HEK293T (cell line): ENCODE measurements around the gene TNPO1.

ENCODE experiments used
- CTCF ChIA-PET: fragments of 350-600 bp; formaldehyde crosslinking; extraction: SDS; loops from one replicate; lab custom pipeline; 2021; ENCODE audit warnings: antibody characterized with exemption, inconsistent platforms; lab: Yijun Ruan, JAX
- POLR2A ChIA-PET: fragments of 350-600 bp; formaldehyde crosslinking; extraction: SDS; loops from one replicate; lab custom pipeline; 2020; ENCODE audit warnings: antibody characterized with exemption, inconsistent platforms; lab: Yijun Ruan, JAX
- DNase-seq: peaks from one replicate; pipeline ENCODE4 v3.0.0; 2012; ENCODE audit warnings: mixed read lengths; ENCODE audit errors: extremely low spot score
- ARNT ChIP-seq: fragments of 450-650 bp; IDR thresholded peaks from 2 replicates; pipeline ENCODE4 v1.6.1; 2017; ENCODE audit warnings: mild to moderate bottlenecking
- BHLHE40 ChIP-seq: fragments of 450-650 bp; IDR thresholded peaks from 2 replicates; pipeline ENCODE4 v1.6.1; 2016; ENCODE audit warnings: mild to moderate bottlenecking, moderate library complexity, borderline replicate concordance
- CTBP1 ChIP-seq: fragments of 450-650 bp; IDR thresholded peaks from 2 replicates; pipeline ENCODE4 v1.6.1; 2016; ENCODE audit warnings: borderline replicate concordance
- ELF4 ChIP-seq: fragments of 450-650 bp; IDR thresholded peaks from 2 replicates; pipeline ENCODE4 v1.6.1; 2017; ENCODE audit warnings: antibody characterized with exemption
- FOXA1 ChIP-seq: fragments of 450-650 bp; IDR thresholded peaks from 2 replicates; pipeline ENCODE4 v1.6.1; 2016; ENCODE audit warnings: mild to moderate bottlenecking
- FOXK2 ChIP-seq: fragments of 450-650 bp; IDR thresholded peaks from 2 replicates; pipeline ENCODE4 v1.6.1; 2016; ENCODE audit warnings: mild to moderate bottlenecking
- FOXM1 ChIP-seq: fragments of 450-650 bp; IDR thresholded peaks from 2 replicates; pipeline ENCODE4 v1.6.1; 2017; ENCODE audit warnings: mild to moderate bottlenecking, borderline replicate concordance
- HDGF ChIP-seq: fragments of 450-650 bp; IDR thresholded peaks from 2 replicates; pipeline ENCODE4 v1.6.1; 2017; ENCODE audit warnings: antibody characterized with exemption, borderline replicate concordance
- L3MBTL2 ChIP-seq: fragments of 450-650 bp; conservative IDR thresholded peaks from 2 replicates; pipeline ENCODE4 v1.6.1; 2016; ENCODE audit warnings: mild to moderate bottlenecking
- LEF1 ChIP-seq: fragments of 450-650 bp; IDR thresholded peaks from 2 replicates; pipeline ENCODE4 v1.6.1; 2017; ENCODE audit warnings: mild to moderate bottlenecking, borderline replicate concordance
- NFRKB ChIP-seq: fragments of 450-650 bp; IDR thresholded peaks from 2 replicates; pipeline ENCODE4 v1.6.1; 2016; ENCODE audit warnings: mild to moderate bottlenecking, moderate library complexity
- SP1 ChIP-seq: fragments of 450-650 bp; IDR thresholded peaks from 2 replicates; pipeline ENCODE4 v1.6.1; 2017
- SUZ12 ChIP-seq: fragments of 450-650 bp; IDR thresholded peaks from 2 replicates; pipeline ENCODE4 v1.6.1; 2016; ENCODE audit warnings: mild to moderate bottlenecking
- TARDBP ChIP-seq: fragments of 450-650 bp; IDR thresholded peaks from 2 replicates; pipeline ENCODE4 v1.6.1; 2016
- ZNF384 ChIP-seq: fragments of 450-650 bp; IDR thresholded peaks from 2 replicates; pipeline ENCODE4 v1.6.1; 2016
- TF ChIP-seq, protein P1 (sequence below): fragments of 450-650 bp; IDR thresholded peaks from 2 replicates; pipeline ENCODE4 v1.6.1; 2016

The TNPO1 gene

DNA sequence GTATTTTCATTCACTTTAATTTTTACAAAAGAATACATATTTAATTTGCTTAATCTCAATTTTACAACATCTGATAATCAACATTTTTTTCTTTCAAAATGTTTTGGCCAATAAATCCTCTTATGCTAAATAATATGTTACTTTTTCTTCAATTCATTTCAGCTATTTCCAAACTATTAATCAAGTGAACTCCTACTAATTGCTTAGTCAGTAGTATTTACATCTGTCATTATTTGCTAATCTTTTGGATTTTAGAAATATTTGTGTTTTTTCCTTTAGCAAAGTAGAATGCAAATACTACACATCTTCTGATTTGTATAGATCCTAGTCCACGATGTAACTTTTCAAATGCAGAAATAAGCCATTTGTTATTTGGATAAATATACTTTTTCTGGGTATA, 1.6 kb upstream of the TNPO1 start:
- ChIA-PET CTCF (interaction anchor here (0.7 kb wide), 1 partner anchor 321 kb away, joined by 3 read pairs; no protein-coding TSS in a partner anchor), POLR2A (no interaction called here)
- DNase-seq = no peak
- TF ChIP-seq HDGF (no peak), ELF4 (no peak), ARNT (no peak), BHLHE40 (no peak), SUZ12 (no peak)

DNA sequence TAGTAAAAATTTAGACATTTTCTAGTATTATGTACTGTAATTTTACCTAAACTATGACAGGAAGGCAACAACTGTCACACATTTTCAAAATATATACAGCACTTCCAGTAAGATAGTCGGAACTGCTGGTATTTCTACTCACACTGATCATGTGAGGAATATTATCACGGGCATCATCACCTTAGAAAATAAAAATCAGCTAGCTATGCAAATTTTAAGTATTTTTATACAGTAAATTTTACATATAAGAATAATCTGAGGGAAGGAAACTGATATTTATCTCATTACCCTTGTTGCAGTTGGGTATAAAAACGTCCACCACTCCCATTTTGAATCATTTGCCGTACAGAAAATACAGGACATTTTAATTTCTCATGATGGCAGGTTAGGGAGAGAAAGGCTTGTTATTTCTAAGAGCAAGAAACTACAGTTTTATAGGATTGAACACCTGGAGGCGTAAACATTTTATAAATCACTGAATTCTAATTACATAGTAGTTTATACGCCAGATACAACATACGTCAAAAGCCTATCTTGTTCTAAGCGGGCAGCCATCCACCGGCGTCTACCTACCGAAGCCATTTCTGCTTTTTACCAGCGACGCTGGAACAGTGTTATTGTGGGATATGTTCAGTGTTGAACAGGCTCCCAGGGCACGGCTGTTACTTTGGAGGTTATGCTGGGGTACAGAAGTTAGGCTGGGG, 729 bp upstream of the TNPO1 start:
- ChIA-PET POLR2A (no interaction called here), CTCF (no interaction called here)
- DNase-seq = no peak
- TF ChIP-seq L3MBTL2 (no peak; the same call in 1 of the 2 replicates), ARNT (no peak), FOXK2 (no peak), SUZ12 (no peak)

DNA sequence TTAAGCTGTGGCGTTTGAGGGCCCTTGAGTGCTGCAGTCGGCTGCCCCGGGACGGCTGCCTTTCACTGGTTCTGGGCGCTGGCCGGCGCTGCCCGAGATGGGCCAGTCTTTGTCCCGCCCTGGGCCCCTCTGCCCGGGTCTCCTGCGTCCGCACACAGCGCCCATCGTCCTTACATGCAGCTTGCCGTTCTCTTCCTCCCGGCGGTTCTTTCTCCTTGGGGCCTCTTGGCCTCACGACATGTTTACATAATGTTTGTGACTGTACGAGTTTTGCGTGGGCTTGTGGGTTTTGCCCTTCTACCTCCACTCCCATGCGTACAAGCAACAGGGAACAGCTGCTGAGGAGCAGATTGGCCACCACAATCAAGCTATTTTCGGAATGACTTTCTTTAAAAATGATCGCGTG, 618 bp downstream of the TNPO1 start:
- DNase-seq = peak; percentile 31
- ChIA-PET POLR2A (interaction anchor here (1.0 to 1.5 kb wide), 2 partner anchors 32 to 206 kb away, joined by 3 to 5 read pairs; no protein-coding TSS in a partner anchor), CTCF (interaction anchor here (2.4 to 2.9 kb wide), 2 partner anchors 16 to 206 kb away, joined by 5 to 15 read pairs; no protein-coding TSS in a partner anchor)
- TF ChIP-seq FOXM1 = no peak
- no peak for TF ChIP-seq ELF4
- TF ChIP-seq NFRKB = no peak
- TF ChIP-seq L3MBTL2 = no peak
- no peak for TF ChIP-seq SUZ12
- no peak for TF ChIP-seq ARNT
- no peak for TF ChIP-seq HDGF
- no peak for TF ChIP-seq TARDBP
- no peak for TF ChIP-seq LEF1
- no peak for TF ChIP-seq FOXK2
- TF ChIP-seq, protein P1, sequence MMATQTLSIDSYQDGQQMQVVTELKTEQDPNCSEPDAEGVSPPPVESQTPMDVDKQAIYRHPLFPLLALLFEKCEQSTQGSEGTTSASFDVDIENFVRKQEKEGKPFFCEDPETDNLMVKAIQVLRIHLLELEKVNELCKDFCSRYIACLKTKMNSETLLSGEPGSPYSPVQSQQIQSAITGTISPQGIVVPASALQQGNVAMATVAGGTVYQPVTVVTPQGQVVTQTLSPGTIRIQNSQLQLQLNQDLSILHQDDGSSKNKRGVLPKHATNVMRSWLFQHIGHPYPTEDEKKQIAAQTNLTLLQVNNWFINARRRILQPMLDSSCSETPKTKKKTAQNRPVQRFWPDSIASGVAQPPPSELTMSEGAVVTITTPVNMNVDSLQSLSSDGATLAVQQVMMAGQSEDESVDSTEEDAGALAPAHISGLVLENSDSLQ = no peak
- no peak for TF ChIP-seq BHLHE40
- TF ChIP-seq CTBP1 = no peak
- TF ChIP-seq ZNF384 = no peak
- TF ChIP-seq SP1 = no peak
- no peak for TF ChIP-seq FOXA1

DNA sequence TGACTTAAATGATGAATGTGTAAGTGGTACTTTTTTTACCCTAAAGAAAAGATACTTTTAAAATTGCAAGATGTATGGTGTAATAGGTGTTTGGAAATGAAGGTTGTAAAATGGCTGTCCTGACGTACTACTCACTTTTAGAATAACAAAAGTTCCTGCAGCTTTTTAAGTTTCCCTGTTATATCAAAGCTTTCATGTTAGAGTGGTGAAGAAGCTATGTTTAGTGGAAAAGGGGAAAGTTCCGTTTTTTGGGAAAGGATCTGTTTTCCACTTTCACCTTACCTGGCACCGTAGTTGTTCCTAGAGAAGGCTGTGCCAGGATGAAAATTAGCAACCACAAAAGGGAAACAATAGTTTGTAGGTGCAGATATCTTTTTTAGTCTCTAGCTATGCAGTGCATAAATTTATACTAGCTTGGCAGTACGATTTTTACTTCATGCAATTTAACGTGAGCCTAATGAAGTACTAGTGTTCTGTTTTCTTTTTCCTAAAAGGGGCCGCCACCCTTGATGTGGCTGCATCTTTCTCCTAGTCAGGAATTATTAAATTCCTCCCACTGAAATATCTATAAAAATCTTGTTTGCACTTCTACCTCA, 1.3 kb downstream of the TNPO1 start:
- POLR2A ChIA-PET = interaction anchor here (1.0 to 1.5 kb wide), 2 partner anchors 32 to 207 kb away, joined by 3 to 5 read pairs; no protein-coding TSS in a partner anchor
- TF ChIP-seq ELF4 (no peak), CTBP1 (no peak), FOXA1 (no peak), ZNF384 (no peak), LEF1 (no peak), ARNT (no peak), HDGF (no peak), SP1 (no peak), SUZ12 (no peak), BHLHE40 (no peak), TARDBP (no peak), FOXM1 (no peak), FOXK2 (no peak), NFRKB (no peak), L3MBTL2 (no peak)
- TF ChIP-seq, protein P1 = no peak
- DNase-seq = no peak
- CTCF ChIA-PET = interaction anchor here (1.0 to 2.9 kb wide), 4 partner anchors 12 to 409 kb away, joined by 3 to 15 read pairs (median 8); no protein-coding TSS in a partner anchor

DNA sequence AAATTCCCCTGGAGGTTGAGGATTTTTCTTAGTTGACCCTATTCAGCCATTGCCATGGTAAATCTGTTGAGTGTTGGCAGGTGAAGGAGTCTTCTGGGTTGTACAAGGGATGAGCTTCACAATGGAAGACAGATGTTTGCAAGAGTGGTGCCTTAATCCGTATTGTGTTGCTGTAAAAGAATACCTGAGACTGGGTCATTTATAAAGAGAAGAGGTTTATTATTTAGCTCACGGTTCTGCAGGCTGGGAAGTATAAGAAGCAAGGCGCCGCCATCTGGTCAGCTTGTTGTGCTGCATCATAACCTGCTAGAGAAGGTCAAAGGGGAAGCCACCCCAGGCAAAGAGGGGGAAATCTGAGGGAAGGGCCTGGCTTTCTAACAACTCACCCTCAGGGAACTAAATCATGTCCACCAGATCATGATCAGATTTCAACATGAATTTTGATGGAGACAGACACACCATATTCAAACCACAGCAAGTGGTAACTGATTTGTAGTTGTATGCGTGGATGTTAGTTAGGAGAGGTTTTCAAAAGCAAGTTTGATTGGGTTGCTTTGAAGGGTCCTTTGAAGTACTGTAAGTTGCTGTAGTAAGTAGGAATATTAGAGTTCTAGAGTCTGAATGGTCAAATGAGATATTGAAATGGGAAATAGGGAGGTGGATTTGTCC, 2.5 kb downstream of the TNPO1 start:
- POLR2A ChIA-PET = no interaction called here
- TF ChIP-seq LEF1 = no peak
- TF ChIP-seq, protein P1 = no peak
- TF ChIP-seq BHLHE40 = no peak
- no peak for TF ChIP-seq FOXK2
- no peak for TF ChIP-seq NFRKB
- no peak for TF ChIP-seq ELF4
- TF ChIP-seq SP1 = no peak
- TF ChIP-seq SUZ12 = no peak
- no peak for TF ChIP-seq TARDBP
- peak; percentile 47 for DNase-seq
- CTCF ChIA-PET = interaction anchor here (0.6 to 2.9 kb wide), 9 partner anchors 9 to 380 kb away, joined by 3 to 15 read pairs (median 4); no protein-coding TSS in a partner anchor
